Smooth muscle cell (in vitro differentiated cells): ENCODE results near the gene SYTL3. TPM values are rescaled to one million over a fixed set of nuclear protein-coding genes. Genes with fewer than 3 reads are reported as not detected.

Experiments used
- DNase-seq: peaks from one replicate; lab custom pipeline; 2025; ENCODE audit not compliant: unreplicated experiment; lab: John Stamatoyannopoulos, UW
- H2AFZ ChIP-seq: fragments of 200-600 bp; sonication (generic); 2 replicates; pipeline ENCODE4 v1.6.0; 2016; ENCODE audit warnings: antibody characterized with exemption, low read depth, mild to moderate bottlenecking
- H3F3A ChIP-seq: fragments of 200-600 bp; sonication (generic); 2 replicates; pipeline ENCODE4 v1.6.0; 2017; ENCODE audit warnings: antibody characterized with exemption, low read depth
- H3K27ac ChIP-seq: fragments of 200-600 bp; sonication (generic); 2 replicates; pipeline ENCODE4 v1.5.1; 2016; ENCODE audit warnings: low read depth, mild to moderate bottlenecking
- H3K27me3 ChIP-seq: fragments of 200-600 bp; sonication (generic); 2 replicates; pipeline ENCODE4 v1.6.1; 2016; ENCODE audit warnings: low read depth, mild to moderate bottlenecking
- H3K36me3 ChIP-seq: fragments of 200-600 bp; sonication (generic); 2 replicates; pipeline ENCODE4 v1.5.1; 2016; ENCODE audit warnings: low read depth
- H3K4me1 ChIP-seq: fragments of 200-600 bp; sonication (generic); 2 replicates; pipeline ENCODE4 v1.5.1; 2016; ENCODE audit warnings: low read depth
- H3K4me2 ChIP-seq: fragments of 200-600 bp; sonication (generic); 2 replicates; pipeline ENCODE4 v1.6.0; 2016; ENCODE audit warnings: mild to moderate bottlenecking
- H3K4me3 ChIP-seq: fragments of 200-600 bp; sonication (generic); 2 replicates; pipeline ENCODE4 v1.5.1; 2016; ENCODE audit warnings: mild to moderate bottlenecking
- H3K79me2 ChIP-seq: fragments of 200-600 bp; sonication (generic); 2 replicates; pipeline ENCODE4 v1.6.0; 2016; ENCODE audit warnings: low read depth, mild to moderate bottlenecking
- H3K9ac ChIP-seq: fragments of 200-600 bp; sonication (generic); 2 replicates; pipeline ENCODE4 v1.6.0; 2016; ENCODE audit warnings: low read depth
- H3K9me3 ChIP-seq: fragments of 200-600 bp; sonication (generic); replicated peaks from 2 replicates; pipeline ENCODE4 v1.5.1; 2016; ENCODE audit warnings: low read depth
- H4K20me1 ChIP-seq: fragments of 200-600 bp; sonication (generic); 2 replicates; pipeline ENCODE4 v1.6.0; 2016; ENCODE audit warnings: low read depth
- CTCF ChIP-seq: fragments of 200-600 bp; sonication (generic); IDR thresholded peaks from 2 replicates; pipeline ENCODE4 v1.5.1; 2017; ENCODE audit warnings: borderline replicate concordance, mild to moderate bottlenecking, antibody characterized with exemption; ENCODE audit not compliant: insufficient read depth, poor library complexity, severe bottlenecking
- WGBS: methylation state at CpG from one replicate; pipeline ENCODE4 v1.1.7; 2016; ENCODE audit warnings: low lambda C conversion rate; 5-methylcytosine and 5-hydroxymethylcytosine counted together
- polyA plus RNA-seq: library from polyadenylated mRNA; unstranded; fragments of >200 nt; fragmentation: Nextera tagmentation; extraction: Ambion mirVana; gene quantifications from 2 replicates; pipeline ENCODE4 v1.2.1, GENCODE V29; 2016
- total RNA-seq: library from RNA; depleted of rRNA; stranded (reverse); fragments of >200 nt; gene quantifications from 2 replicates; pipeline ENCODE4 v1.2.3, GENCODE V29; 2014

Gene SYTL3
- total and polyA plus RNA-seq, 2 experiments from 2014 or later = 0.13 to 1.2 TPM

GRCh38 chr6:158661156-158661685 lies 11.4 kb downstream of the SYTL3 start:
- H2AFZ ChIP-seq = no peak overlapping the region
- DNase-seq = no peak
- H3F3A ChIP-seq = peaks cover 6% of the 10 kb centered on the region
- WGBS = 85% methylated on average over 3 of the region's 3 CpGs
- H3K9ac ChIP-seq = no peak overlapping the region
- no peak overlapping the region for H3K4me3 ChIP-seq
- no peaks in the 10 kb centered on the region for H3K4me1 ChIP-seq
- H3K4me2 ChIP-seq = no peak overlapping the region
- H4K20me1 ChIP-seq = no peaks in the 10 kb centered on the region
- H3K27ac ChIP-seq = no peak overlapping the region
- no peaks in the 10 kb centered on the region for H3K27me3 ChIP-seq
- no peaks in the 10 kb centered on the region for H3K36me3 ChIP-seq
- no peaks in the 10 kb centered on the region for H3K79me2 ChIP-seq
- TF ChIP-seq CTCF = no peak
- H3K9me3 ChIP-seq = no peaks in the 10 kb centered on the region

GRCh38 chr6:158662607-158662953 lies 12.7 kb downstream of the SYTL3 start:
- no peak for DNase-seq
- no peaks in the 10 kb centered on the region for H3K27me3 ChIP-seq
- H3K27ac ChIP-seq = no peak overlapping the region
- H3K4me3 ChIP-seq = peak overlapping the region; percentile 8
- no peaks in the 10 kb centered on the region for H3K4me1 ChIP-seq
- H4K20me1 ChIP-seq = no peaks in the 10 kb centered on the region
- no peak for TF ChIP-seq CTCF
- H3K9ac ChIP-seq = no peak overlapping the region
- H3K4me2 ChIP-seq = no peak overlapping the region
- no peak overlapping the region for H2AFZ ChIP-seq
- 89% methylated on average over 3 of the region's 3 CpGs for WGBS
- no peaks in the 10 kb centered on the region for H3K36me3 ChIP-seq
- no peaks in the 10 kb centered on the region for H3K79me2 ChIP-seq
- H3F3A ChIP-seq = peaks cover 4% of the 10 kb centered on the region
- no peaks in the 10 kb centered on the region for H3K9me3 ChIP-seq

GRCh38 chr6:158662954-158663624 lies 13.2 kb downstream of the SYTL3 start:
- Histone ChIP-seq H3K4me2 (peak overlapping the region; percentile 12), H3F3A (peaks cover 4% of the 10 kb centered on the region)
- 68% methylated on average over 27 of the region's 27 CpGs for WGBS

More at GRCh38 chr6:158662954-158663624, 13.2 kb downstream of the SYTL3 start:
- Histone ChIP-seq H3K4me1 (no peaks in the 10 kb centered on the region), H3K36me3 (no peaks in the 10 kb centered on the region), H3K9ac (no peak overlapping the region), H2AFZ (no peak overlapping the region), H3K4me3 (peak overlapping the region; percentile 8), H4K20me1 (no peaks in the 10 kb centered on the region), H3K27me3 (no peaks in the 10 kb centered on the region), H3K79me2 (no peaks in the 10 kb centered on the region), H3K27ac (no peak overlapping the region), H3K9me3 (no peaks in the 10 kb centered on the region)
- no peak for TF ChIP-seq CTCF
- DNase-seq = no peak
